Right lobe of liver (tissue), 4 donors: ENCODE measurements around the gene LELP1.

Experiments
- CTCF ChIP-seq, 4 donors: fragments of 200-600 bp in 3 of 4; fragments of 450-650 bp in 1 of 4; IDR thresholded peaks; one replicate each; pipeline versions ENCODE4 v1.5.1 to v1.8.0; 2016 to 2022; ENCODE audit warnings: antibody characterized with exemption in 4 of 4, mild to moderate bottlenecking in 2 of 4
- POLR2A ChIP-seq: fragments of 450-650 bp; IDR thresholded peaks from one replicate; pipeline ENCODE4 v1.6.1; 2017; ENCODE audit warnings: antibody characterized with exemption, mild to moderate bottlenecking
- donor health status: DM: no; HTN: no; CAD: no.
- donor health status: DM: no; HTN: no; CAD: no.
- donor health status: DM: no; HTN: yes; CAD: no.

GRCh38 chr1:153231785-153232184 lies 28.6 kb downstream of the LELP1 start:
- TF ChIP-seq CTCF (IDR thresholded peaks at IDR 0.05) (no peak), POLR2A (no peak)
